CMK (cell line): Measurements from ENCODE around the gene SGCG.
"Not testable (repeated sequence)": the region's sequence is repeated elsewhere in the genome, so short reads cannot be mapped to it uniquely, and the experiment has no call there.

ENCODE experiments used
- DNase-seq: peaks from one replicate; pipeline ENCODE4 v3.0.0-alpha.2; 2010; ENCODE audit warnings: low read depth

SGCG gene

DNA sequence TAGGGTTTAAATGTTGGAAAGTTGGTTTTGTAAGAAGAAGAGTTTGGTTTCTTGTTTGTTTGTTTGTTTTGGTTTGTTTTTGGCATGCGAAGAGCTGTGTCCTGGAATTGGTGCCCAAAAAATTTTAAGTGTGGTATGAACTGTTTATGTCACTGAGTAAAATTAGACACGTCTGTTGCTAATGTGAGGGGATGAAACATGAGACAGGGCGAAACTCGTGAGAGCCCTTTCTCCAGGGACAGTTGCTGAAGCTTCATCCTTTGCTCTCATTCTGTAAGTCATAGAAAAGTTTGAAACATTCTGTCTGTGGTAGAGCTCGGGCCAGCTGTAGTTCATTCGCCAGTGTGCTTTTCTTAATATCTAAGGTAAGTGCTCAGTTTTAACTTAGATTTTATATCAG lies at the start of gene SGCG:
Gene SGCG (plus strand): TSS at position 269 of the 400 bp plus-strand sequence. CDS start 22,716 bp downstream, outside the sequence.
- DNase-seq: no peak

- no peak for DNase-seq
Measured at GRCh38 chr13:23134542-23134941, 46.2 kb upstream of the SGCG start.

- no peak for DNase-seq
Measured at GRCh38 chr13:23140492-23140891, 40.3 kb upstream of the SGCG start.

DNA sequence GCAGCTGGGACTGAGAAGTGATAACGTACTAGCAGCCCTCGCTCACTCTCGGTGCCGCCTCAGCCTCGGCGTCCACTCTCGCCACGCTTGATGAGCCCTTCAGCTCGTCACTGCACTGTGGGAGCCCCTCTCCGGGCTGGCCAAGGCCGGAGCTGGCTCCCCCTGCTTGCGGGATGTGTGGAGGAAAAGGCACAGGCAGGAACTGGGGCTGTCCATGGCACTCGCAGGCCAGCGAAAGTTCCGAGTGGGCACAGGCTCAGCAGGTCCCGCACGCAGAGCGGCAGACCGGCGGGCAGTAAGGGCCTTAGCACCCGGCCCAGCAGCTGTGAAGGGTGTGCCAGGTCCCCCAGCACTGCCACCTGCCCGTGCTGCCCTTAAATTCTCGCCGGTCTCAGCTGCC lies 38.8 kb upstream of the SGCG start:
- no peak for DNase-seq

DNA sequence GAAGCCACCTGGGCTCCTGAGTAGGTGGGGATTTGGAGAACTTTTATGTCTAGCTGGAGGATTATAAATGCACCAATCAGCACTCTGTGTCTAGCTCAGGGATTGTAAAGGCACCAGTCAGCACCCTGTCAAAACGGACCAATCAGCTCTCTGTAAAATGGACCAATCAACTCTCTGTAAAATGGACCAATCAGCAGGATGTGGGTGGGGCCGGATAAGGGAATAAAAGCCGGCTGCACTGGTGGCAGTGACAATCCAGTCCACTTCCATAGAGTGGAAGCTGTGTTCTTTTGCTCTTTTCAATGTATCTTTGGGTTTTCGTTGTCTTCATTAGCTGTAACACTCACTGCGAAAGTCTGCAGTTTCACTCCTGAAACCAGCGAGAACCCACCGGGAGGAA lies 38.2 kb upstream of the SGCG start:
- not testable (repeated sequence) for DNase-seq

GRCh38 chr13:23144431-23144830 lies 36.3 kb upstream of the SGCG start:
- no peak for DNase-seq

- DNase-seq: no peak
Measured at GRCh38 chr13:23146006-23146405, 34.8 kb upstream of the SGCG start.

GRCh38 chr13:23146811-23147625 lies 33.8 kb upstream of the SGCG start:
- no peak for DNase-seq

- no peak for DNase-seq
Measured at GRCh38 chr13:23147827-23148226, 33.0 kb upstream of the SGCG start.

- DNase-seq: no peak
Measured at GRCh38 chr13:23157781-23158180, 23.0 kb upstream of the SGCG start.

DNA sequence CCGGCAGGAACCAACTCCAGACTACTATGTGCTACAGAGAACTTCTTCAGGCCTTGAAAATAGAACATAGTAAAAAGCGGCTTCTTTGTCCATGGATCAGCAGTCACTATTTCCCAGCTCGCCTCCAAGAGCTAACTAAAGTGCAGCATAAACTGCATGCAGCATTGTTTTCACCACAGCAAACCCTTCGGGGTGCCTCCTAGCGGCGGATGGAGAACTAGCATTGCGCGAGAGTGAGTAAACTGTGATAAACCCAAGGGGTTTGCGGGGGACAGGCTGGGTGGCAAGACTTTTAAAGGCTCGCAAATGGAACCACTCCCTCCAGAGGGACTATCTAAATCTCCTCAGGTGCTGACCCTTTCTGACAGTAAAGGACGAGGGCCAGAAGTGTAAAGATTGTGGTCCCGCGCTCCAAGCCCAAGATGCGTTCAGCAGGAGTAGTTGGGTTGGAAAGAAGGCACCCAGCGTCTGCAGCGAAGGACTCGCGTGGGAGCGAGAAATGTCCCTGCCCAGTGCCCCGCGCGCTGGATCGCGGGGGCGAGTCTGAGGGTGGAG lies 21.5 kb upstream of the SGCG start:
- DNase-seq: no peak

DNA sequence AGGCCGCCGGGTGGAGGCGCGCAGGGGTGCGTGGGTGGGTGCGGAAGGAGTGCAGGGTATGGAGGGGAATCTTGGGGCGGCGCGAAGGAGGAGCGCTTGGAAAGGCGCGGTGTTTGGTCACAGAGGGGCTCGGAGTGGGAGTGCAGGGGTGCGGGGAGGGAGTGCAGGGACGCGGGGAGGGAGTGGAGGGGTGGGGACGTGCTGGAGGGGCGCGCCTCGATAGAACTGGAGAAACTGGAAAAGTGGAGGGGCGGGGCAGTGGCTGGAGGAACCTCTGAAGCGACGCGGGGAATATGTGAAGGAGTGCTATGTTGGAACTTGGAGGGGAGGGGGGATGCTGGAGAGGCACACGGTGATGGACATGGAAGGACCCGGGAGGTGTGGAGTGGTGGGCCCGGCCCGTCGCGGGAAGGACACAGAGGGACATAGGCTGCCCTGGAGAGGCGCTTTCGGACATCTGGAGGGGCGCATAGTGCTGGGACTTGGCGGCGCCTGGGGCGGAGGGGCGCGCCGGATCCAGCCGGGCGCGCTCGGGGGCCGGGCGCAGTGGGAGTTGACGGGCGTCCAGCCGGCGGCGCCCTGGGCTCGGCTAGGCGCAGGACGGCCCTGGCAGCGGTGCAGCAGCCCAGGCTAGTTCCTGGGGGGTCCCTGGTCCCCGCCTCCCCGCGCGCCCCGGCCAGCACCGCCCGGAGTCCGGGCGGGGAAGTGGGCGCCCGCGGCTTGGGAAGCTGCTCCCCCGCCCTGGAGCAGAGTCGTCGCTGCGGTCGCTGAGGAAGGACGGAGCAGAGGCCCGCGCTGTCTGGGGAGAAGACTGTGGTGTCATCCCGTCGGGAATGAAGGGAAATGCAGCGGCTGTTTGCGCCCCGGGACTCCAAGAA lies 20.8 kb upstream of the SGCG start:
- no peak for DNase-seq

DNA sequence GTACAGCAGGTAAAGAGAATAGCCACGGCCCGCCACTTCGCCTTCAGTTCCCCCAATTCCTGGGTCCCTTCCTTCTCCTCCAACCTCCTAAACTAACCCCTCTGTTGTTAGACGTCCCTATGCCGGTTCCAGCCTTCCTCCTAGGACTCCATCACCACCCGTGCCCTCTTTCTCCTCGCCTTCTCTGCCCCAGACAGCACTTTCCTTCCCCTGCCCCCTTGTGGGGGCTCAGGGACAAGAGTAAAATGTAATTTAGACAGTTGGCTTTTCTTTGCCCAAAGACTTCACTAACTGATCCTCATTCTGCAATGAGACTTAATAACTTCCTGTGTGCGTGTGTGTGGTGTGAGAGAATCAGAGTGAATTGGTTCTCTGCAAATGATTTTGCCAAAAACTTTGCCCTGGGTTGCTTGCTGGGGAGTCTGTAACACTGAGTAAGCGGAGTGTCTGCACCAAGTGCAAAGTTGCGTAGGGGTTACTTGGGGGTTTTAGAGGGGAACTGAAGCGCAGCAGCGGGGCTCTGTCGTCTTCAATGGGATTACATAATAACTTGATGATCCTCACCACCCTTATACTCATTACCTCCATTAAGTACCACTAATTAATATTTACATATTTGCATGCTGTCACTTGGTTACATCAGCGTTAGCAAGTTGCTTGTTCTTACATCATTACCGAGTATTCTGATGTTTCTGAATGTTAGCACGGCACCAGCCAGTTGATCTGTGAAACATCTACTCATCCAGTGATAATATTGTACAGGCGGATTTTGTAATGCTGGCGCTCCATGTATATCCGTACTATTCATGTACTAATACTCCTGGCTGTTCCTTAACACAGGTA lies 19.9 kb upstream of the SGCG start:
- no peak for DNase-seq

DNA sequence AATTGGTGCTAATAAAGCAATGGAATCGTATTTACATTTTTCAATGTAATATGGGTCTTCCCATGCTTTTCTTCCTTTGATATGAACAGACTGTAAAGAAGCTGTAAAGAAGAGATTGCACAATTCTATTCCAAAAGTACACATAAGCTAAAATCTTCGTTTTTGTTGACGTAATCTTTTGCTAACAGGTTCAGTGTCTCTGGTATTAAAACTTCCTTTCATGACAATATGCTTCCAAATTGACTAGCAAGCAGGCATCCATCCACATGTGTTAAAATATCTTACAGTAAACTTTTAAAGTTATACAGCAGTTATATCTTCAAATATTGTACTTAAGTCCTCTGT lies 19.3 kb upstream of the SGCG start:
- no peak for DNase-seq

- no peak for DNase-seq
Measured at GRCh38 chr13:23175920-23176319, 4.9 kb upstream of the SGCG start.

- no peak for DNase-seq
Measured at GRCh38 chr13:23182142-23182541, 1.4 kb downstream of the SGCG start.

DNA sequence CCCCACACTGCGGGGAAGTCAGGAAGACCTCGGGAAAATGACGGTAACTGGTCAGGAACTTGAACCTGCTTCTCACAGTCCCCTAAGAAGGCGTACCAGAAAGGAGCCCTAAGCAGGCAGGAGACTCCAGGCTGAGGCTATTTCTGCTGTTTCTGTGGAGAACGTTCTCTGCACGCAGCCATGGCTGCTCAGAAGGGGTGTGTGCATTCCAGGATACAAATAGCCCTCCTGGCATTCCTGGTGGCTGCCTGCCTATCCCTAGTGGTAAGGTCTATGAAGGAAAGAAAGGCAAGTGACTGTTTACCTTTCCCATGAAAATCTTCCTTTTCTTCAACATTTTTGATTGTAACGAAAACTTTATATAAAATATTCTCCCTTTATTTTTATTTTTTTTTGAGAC lies 2.5 kb downstream of the SGCG start:
- DNase-seq: no peak

DNA sequence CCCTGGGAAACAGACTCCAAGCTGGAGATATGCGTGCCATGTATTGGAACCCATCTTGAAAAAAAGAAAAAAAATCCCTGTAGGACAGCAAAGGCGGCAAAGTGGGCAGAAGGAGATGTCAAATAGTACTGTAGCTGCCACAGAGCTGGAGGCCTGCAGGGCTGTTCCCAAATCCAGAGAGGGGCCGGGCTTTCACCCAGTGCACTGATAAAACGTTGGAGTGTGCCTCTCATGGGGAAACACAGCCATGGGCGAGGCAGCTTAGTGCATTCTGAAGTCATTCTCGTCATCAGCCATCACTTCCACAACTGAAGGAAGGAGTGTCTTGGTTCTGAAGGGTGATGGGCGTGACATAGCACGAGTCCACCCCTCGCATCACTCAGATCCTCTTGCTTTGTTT lies 4.8 kb downstream of the SGCG start:
- no peak for DNase-seq

DNA sequence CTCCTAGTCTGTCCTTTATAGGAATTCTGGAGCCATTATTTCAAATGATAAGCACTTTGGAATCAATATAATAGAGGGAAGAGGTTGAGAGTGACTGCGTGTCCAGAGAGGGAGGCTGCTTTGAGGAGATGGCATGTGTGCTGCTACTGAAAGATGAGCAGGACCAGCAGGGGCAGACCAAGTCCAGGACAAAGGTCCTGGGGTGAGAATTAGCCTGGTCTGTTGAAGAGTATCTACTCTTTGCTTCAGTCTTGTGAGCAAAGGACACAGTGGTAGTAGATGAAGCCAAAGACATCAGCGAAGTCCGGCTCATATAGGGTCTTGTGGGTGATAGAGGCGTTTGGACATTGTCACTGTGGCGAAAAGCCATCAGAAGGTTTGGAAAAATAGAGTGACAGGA lies 21.1 kb downstream of the SGCG start:
- no peak for DNase-seq

GRCh38 chr13:23202383-23202782 lies 21.6 kb downstream of the SGCG start:
- no peak for DNase-seq

GRCh38 chr13:23203516-23203915 lies 22.7 kb downstream of the SGCG start:
- no peak for DNase-seq

DNA sequence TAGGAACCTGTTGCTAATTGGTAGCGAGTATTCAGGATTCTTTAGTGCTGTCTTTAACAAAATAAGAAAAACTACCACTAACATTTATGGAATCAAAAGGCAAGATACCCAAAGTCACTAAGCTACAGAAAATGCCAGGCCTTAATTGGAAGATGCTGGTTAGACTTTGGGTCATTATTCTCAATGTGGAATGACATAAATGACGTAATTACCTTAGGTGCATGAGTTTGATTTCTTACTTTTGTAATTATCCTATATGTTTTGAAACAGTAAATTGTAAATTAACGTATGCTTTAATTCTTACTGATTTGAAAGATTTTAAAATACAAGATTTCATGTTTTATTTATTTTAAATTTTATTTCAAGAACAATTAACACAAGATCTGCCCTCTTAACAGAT lies 25.0 kb downstream of the SGCG start:
- DNase-seq: no peak
